ENCODE data around the gene SLC1A2.

- TF ChIP-seq POLR2A (IDR thresholded peaks at IDR 0.05; ENCODE audit: low read depth, low read length): no peak
- TF ChIP-seq, protein P1, sequence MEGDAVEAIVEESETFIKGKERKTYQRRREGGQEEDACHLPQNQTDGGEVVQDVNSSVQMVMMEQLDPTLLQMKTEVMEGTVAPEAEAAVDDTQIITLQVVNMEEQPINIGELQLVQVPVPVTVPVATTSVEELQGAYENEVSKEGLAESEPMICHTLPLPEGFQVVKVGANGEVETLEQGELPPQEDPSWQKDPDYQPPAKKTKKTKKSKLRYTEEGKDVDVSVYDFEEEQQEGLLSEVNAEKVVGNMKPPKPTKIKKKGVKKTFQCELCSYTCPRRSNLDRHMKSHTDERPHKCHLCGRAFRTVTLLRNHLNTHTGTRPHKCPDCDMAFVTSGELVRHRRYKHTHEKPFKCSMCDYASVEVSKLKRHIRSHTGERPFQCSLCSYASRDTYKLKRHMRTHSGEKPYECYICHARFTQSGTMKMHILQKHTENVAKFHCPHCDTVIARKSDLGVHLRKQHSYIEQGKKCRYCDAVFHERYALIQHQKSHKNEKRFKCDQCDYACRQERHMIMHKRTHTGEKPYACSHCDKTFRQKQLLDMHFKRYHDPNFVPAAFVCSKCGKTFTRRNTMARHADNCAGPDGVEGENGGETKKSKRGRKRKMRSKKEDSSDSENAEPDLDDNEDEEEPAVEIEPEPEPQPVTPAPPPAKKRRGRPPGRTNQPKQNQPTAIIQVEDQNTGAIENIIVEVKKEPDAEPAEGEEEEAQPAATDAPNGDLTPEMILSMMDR (IDR thresholded peaks at IDR 0.05; ENCODE audit: extremely low read depth in 1 of 2, insufficient read depth in 1 of 2, low read depth in 1 of 2, low read length in 2 of 2): no peak
- no peak for TF ChIP-seq MAX (IDR thresholded peaks at IDR 0.05; ENCODE audit: insufficient read depth, insufficient read length)
- no peak for TF ChIP-seq POLR2AphosphoS5 (IDR thresholded peaks at IDR 0.05; ENCODE audit: insufficient read depth, low read depth, low read length)
- TF ChIP-seq GATA2 (IDR thresholded peaks at IDR 0.05; ENCODE audit: insufficient read depth, insufficient read length, low read depth, low read length): no peak
- TF ChIP-seq EZH2 (IDR thresholded peaks at IDR 0.05; ENCODE audit: borderline replicate concordance, low read depth, low read length, severe bottlenecking): no peak
- no peak for TF ChIP-seq JUN (IDR thresholded peaks at IDR 0.05; ENCODE audit: borderline replicate concordance, insufficient read depth, insufficient read length, low read depth)
- no peak for TF ChIP-seq MYC (IDR thresholded peaks at IDR 0.05; ENCODE audit: low read depth, low read length)
- TF ChIP-seq FOS (IDR thresholded peaks at IDR 0.05; ENCODE audit: borderline replicate concordance, insufficient read depth, low read length): no peak
These were observed 39.5 kb upstream of the SLC1A2 start for GRCh38 chr11:35458846-35459245.

Measured in endothelial cell of umbilical vein (primary cell).